ENCODE data around the gene PCNT.

The PCNT gene

GRCh38 chr21:46323710-46324389 lies at the start of gene PCNT, which contains the start of gene C21orf58 (continued):
- TF ChIP-seq ZNF148 (tag by site-specific recombination; IDR thresholded peaks at IDR 0.05; ENCODE audit: borderline replicate concordance) (no peak), ZNF426 (tag by site-specific recombination; IDR thresholded peaks at IDR 0.05) (no peak; the same call in 1 of the 2 replicates), ZNF530 (tag by site-specific recombination; IDR thresholded peaks at IDR 0.05; ENCODE audit: low read depth) (no peak), ZNF10 (tag by site-specific recombination; IDR thresholded peaks at IDR 0.05) (peak; percentile 33; the same call in 1 of the 2 replicates), SP2 (tag by site-specific recombination; IDR thresholded peaks at IDR 0.05) (peak; percentile 98), ZNF692 (tag by site-specific recombination; IDR thresholded peaks at IDR 0.05) (peak; percentile 13; the same call in 1 of the 2 replicates), ZNF366 (tag by site-specific recombination; conservative IDR thresholded peaks at IDR 0.05) (no peak), ZBTB1 (tag by site-specific recombination; IDR thresholded peaks at IDR 0.05) (no peak), ZNF239 (tag by site-specific recombination; IDR thresholded peaks at IDR 0.05) (0 out of 2 replicates have a peak, but pooled peaks have one; percentile 64), GLIS1 (tag by site-specific recombination; IDR thresholded peaks at IDR 0.05) (peak; percentile 29; the same call in 1 of the 2 replicates), GLI2 (tag by site-specific recombination; IDR thresholded peaks at IDR 0.05; ENCODE audit: borderline replicate concordance, low read depth) (no peak; the same call in 1 of the 2 replicates), HIC1 (tag by site-specific recombination; IDR thresholded peaks at IDR 0.05) (no peak), ZNF664 (tag by site-specific recombination; IDR thresholded peaks at IDR 0.05) (no peak), ZNF561 (tag by site-specific recombination; IDR thresholded peaks at IDR 0.05; ENCODE audit: borderline replicate concordance) (peak; percentile 19; the same call in 1 of the 2 replicates), SCRT2 (tag by site-specific recombination; IDR thresholded peaks at IDR 0.05) (no peak), REPIN1 (tag by site-specific recombination; IDR thresholded peaks at IDR 0.05; ENCODE audit: low read depth) (peak; percentile 95; the same call in 1 of the 2 replicates), ZNF473 (tag by site-specific recombination; IDR thresholded peaks at IDR 0.05) (no peak), ZNF48 (tag by site-specific recombination; IDR thresholded peaks at IDR 0.05) (no peak), ZSCAN5A (tag by site-specific recombination; IDR thresholded peaks at IDR 0.05) (peak; percentile 92), ZBTB11 (tag by site-specific recombination; conservative IDR thresholded peaks at IDR 0.05; ENCODE audit: low read depth) (0 out of 2 replicates have a peak, but pooled peaks have one; percentile 1), ZNF174 (tag by site-specific recombination; IDR thresholded peaks at IDR 0.05) (no peak), ZNF449 (tag by site-specific recombination; IDR thresholded peaks at IDR 0.05) (peak; percentile 74), ZNF521 (tag by site-specific recombination; IDR thresholded peaks at IDR 0.05) (no peak), ZBTB26 (tag by site-specific recombination; optimal IDR thresholded peaks at IDR 0.05) (peak; percentile 100), ZNF837 (tag by site-specific recombination; IDR thresholded peaks at IDR 0.05) (no peak; the same call in 1 of the 2 replicates)

Data from HEK293 (cell line).